Measurements from ENCODE around the gene ARRB1. TPM values are rescaled to one million over a fixed set of nuclear protein-coding genes. Genes with fewer than 3 reads are reported as not detected.
"Not testable (repeated sequence)": the region's sequence is repeated elsewhere in the genome, so short reads cannot be mapped to it uniquely, and the experiment has no call there.

Gene ARRB1
- total RNA-seq, 1 donor from 2014 or later = 14.1 TPM

- DNase-seq = no peak
Measured at GRCh38 chr11:75320643-75321042, 30.8 kb downstream of the ARRB1 start.

GRCh38 chr11:75320046-75320618 lies 31.3 kb downstream of the ARRB1 start:
- no peak for DNase-seq

GRCh38 chr11:75319035-75319877 lies 32.2 kb downstream of the ARRB1 start:
- no peak for DNase-seq

- no peak for DNase-seq
Measured at GRCh38 chr11:75317446-75318122, 33.9 kb downstream of the ARRB1 start.

GRCh38 chr11:75315439-75315805 lies 36.0 kb downstream of the ARRB1 start:
- no peak for DNase-seq

GRCh38 chr11:75314771-75315438 lies 36.6 kb downstream of the ARRB1 start:
- DNase-seq = no peak

GRCh38 chr11:75313513-75314272 lies 37.8 kb downstream of the ARRB1 start:
- peak; percentile 59 for DNase-seq

- no peak for DNase-seq
Measured at GRCh38 chr11:75312346-75312745, 39.1 kb downstream of the ARRB1 start.

GRCh38 chr11:75311858-75312288 lies 39.6 kb downstream of the ARRB1 start:
- peak; percentile 71 for DNase-seq

GRCh38 chr11:75308986-75309385 lies 42.5 kb downstream of the ARRB1 start:
- DNase-seq = no peak

GRCh38 chr11:75308116-75308515 lies 43.3 kb downstream of the ARRB1 start:
- DNase-seq = no peak

GRCh38 chr11:75307058-75307457 lies 44.4 kb downstream of the ARRB1 start:
- DNase-seq = no peak

- DNase-seq = no peak
Measured at GRCh38 chr11:75306529-75306928, 44.9 kb downstream of the ARRB1 start.

- no peak for DNase-seq
Measured at GRCh38 chr11:75305993-75306392, 45.5 kb downstream of the ARRB1 start.

- no peak for DNase-seq
Measured at GRCh38 chr11:75305452-75305851, 46.0 kb downstream of the ARRB1 start.

GRCh38 chr11:75304941-75305340 lies 46.5 kb downstream of the ARRB1 start:
- DNase-seq = not testable (repeated sequence)

- no peak for DNase-seq
Measured at GRCh38 chr11:75303544-75304224, 47.8 kb downstream of the ARRB1 start.

- no peak for DNase-seq
Measured at GRCh38 chr11:75302371-75302770, 49.1 kb downstream of the ARRB1 start.

GRCh38 chr11:75301601-75302345 lies 49.7 kb downstream of the ARRB1 start:
- DNase-seq = no peak

GRCh38 chr11:75301131-75301530 lies 50.3 kb downstream of the ARRB1 start:
- DNase-seq = no peak

- no peak for DNase-seq
Measured at GRCh38 chr11:75298976-75299260, 52.5 kb downstream of the ARRB1 start.

All from tongue (tissue), 2 donors.